ENCODE results near the gene COBL. TPM values are rescaled to one million over a fixed set of nuclear protein-coding genes. Genes with fewer than 3 reads are reported as not detected.

Gene COBL
- total RNA-seq, 2 donors from 2014 or later: 27.5 to 28.3 TPM

GRCh38 chr7:51062222-51062987 is 254.2 kb downstream of the COBL start:
- Histone ChIP-seq H3K4me1 (ENCODE audit: control insufficient read depth, insufficient read depth, low read length) (no peaks in the 10 kb centered on the region), H3K27ac (ENCODE audit: low read depth, low read length) (no peak overlapping the region), H3K9ac (ENCODE audit: extremely low read depth, low read length, poor library complexity, severe bottlenecking) (no peak overlapping the region), H3K4me3 (ENCODE audit: low read length) (no peak overlapping the region), H3K27me3 (ENCODE audit: control insufficient read depth, insufficient read depth, low read length, poor library complexity, severe bottlenecking) (no peaks in the 10 kb centered on the region), H3K36me3 (ENCODE audit: control insufficient read depth, insufficient read depth, low read length) (no peaks in the 10 kb centered on the region), H3K9me3 (ENCODE audit: control insufficient read depth, low read length) (no peaks in the 10 kb centered on the region)
- peaks cover 3% of the 10 kb centered on the region for H3K9me3 Mint-ChIP-seq
- TF ChIP-seq CTCF (conservative IDR thresholded peaks at IDR 0.05): no peak
- H3K4me3 Mint-ChIP-seq: no peak overlapping the region
- whole genome bisulfite sequencing, 2 experiments (ENCODE audit: insufficient coverage in 1 of 2, insufficient read length in 1 of 2): 88 to 99% methylated on average over 7 to 13 of the region's 13 CpGs
- H3K36me3 Mint-ChIP-seq (ENCODE audit: low read depth): peaks cover 22% of the 10 kb centered on the region
- H3K4me1 Mint-ChIP-seq: peaks cover 20% of the 10 kb centered on the region
- H3K27ac Mint-ChIP-seq: peak overlapping the region; percentile 30
- peak; percentile 63 for DNase-seq
- H3K27me3 Mint-ChIP-seq (ENCODE audit: insufficient read depth): no peaks in the 10 kb centered on the region

GRCh38 chr7:51060536-51060935 is 256.1 kb downstream of the COBL start:
- TF ChIP-seq CTCF (conservative IDR thresholded peaks at IDR 0.05): peak; percentile 60
- Histone ChIP-seq H3K27ac (ENCODE audit: low read depth, low read length) (no peak overlapping the region), H3K4me3 (ENCODE audit: low read length) (no peak overlapping the region), H3K9me3 (ENCODE audit: control insufficient read depth, low read length) (no peaks in the 10 kb centered on the region), H3K27me3 (ENCODE audit: control insufficient read depth, insufficient read depth, low read length, poor library complexity, severe bottlenecking) (no peaks in the 10 kb centered on the region), H3K4me1 (ENCODE audit: control insufficient read depth, insufficient read depth, low read length) (no peaks in the 10 kb centered on the region), H3K9ac (ENCODE audit: extremely low read depth, low read length, poor library complexity, severe bottlenecking) (no peak overlapping the region), H3K36me3 (ENCODE audit: control insufficient read depth, insufficient read depth, low read length) (no peaks in the 10 kb centered on the region)
- no peaks in the 10 kb centered on the region for H3K27me3 Mint-ChIP-seq (ENCODE audit: insufficient read depth)
- peaks cover 12% of the 10 kb centered on the region for H3K4me1 Mint-ChIP-seq
- H3K4me3 Mint-ChIP-seq: no peak overlapping the region
- H3K27ac Mint-ChIP-seq: no peak overlapping the region
- peaks cover 16% of the 10 kb centered on the region for H3K36me3 Mint-ChIP-seq (ENCODE audit: low read depth)
- no peaks in the 10 kb centered on the region for H3K9me3 Mint-ChIP-seq
- 81 to 88% methylated on average over 3 to 5 of the region's 5 CpGs for WGBS, 2 experiments (ENCODE audit: insufficient coverage in 1 of 2, insufficient read length in 1 of 2)
- DNase-seq: no peak

- Mint-ChIP-seq H3K27me3 (ENCODE audit: insufficient read depth) (no peaks in the 10 kb centered on the region), H3K9me3 (no peaks in the 10 kb centered on the region), H3K36me3 (ENCODE audit: low read depth) (peaks cover 12% of the 10 kb centered on the region), H3K27ac (no peak overlapping the region), H3K4me1 (peaks cover 12% of the 10 kb centered on the region), H3K4me3 (no peak overlapping the region)
- H3K4me1 ChIP-seq (ENCODE audit: control insufficient read depth, insufficient read depth, low read length): no peaks in the 10 kb centered on the region
- no peak overlapping the region for H3K27ac ChIP-seq (ENCODE audit: low read depth, low read length)
- H3K9me3 ChIP-seq (ENCODE audit: control insufficient read depth, low read length): no peaks in the 10 kb centered on the region
- WGBS, 2 experiments (ENCODE audit: insufficient coverage in 1 of 2, insufficient read length in 1 of 2): 94 to 97% methylated on average over 8 to 9 of the region's 9 CpGs
- H3K4me3 ChIP-seq (ENCODE audit: low read length): no peak overlapping the region
- no peaks in the 10 kb centered on the region for H3K27me3 ChIP-seq (ENCODE audit: control insufficient read depth, insufficient read depth, low read length, poor library complexity, severe bottlenecking)
- no peak for DNase-seq
- no peak for TF ChIP-seq CTCF (conservative IDR thresholded peaks at IDR 0.05)
- H3K9ac ChIP-seq (ENCODE audit: extremely low read depth, low read length, poor library complexity, severe bottlenecking): no peak overlapping the region
- H3K36me3 ChIP-seq (ENCODE audit: control insufficient read depth, insufficient read depth, low read length): no peaks in the 10 kb centered on the region
Observed at GRCh38 chr7:51059504-51060142, 257.0 kb downstream of the COBL start.
